Neuron (in vitro differentiated cells): Measurements from ENCODE around the gene SLC6A18.

Experiments used
- H2AFZ ChIP-seq: one replicate; pipeline ENCODE4 v1.6.1; 2013; ENCODE audit warnings: low read depth, mild to moderate bottlenecking, inconsistent platforms, low read length, moderate library complexity
- H3K27me3 ChIP-seq: one replicate; pipeline ENCODE4 v1.6.1; 2013; ENCODE audit warnings: low read length; ENCODE audit not compliant: insufficient read depth
- H3K36me3 ChIP-seq: one replicate; pipeline ENCODE4 v1.6.1; 2013; ENCODE audit warnings: low read length; ENCODE audit not compliant: insufficient read depth
- H3K4me1 ChIP-seq: one replicate; pipeline ENCODE4 v1.6.1; 2013; ENCODE audit warnings: low read length; ENCODE audit not compliant: insufficient read depth
- H3K4me3 ChIP-seq: 2 replicates; pipeline ENCODE4 v1.5.1; 2013; ENCODE audit warnings: mild to moderate bottlenecking, low read length, moderate library complexity
- H3K9me3 ChIP-seq: one replicate; pipeline ENCODE4 v1.6.1; 2013; ENCODE audit warnings: low read length

Gene SLC6A18, protein sequence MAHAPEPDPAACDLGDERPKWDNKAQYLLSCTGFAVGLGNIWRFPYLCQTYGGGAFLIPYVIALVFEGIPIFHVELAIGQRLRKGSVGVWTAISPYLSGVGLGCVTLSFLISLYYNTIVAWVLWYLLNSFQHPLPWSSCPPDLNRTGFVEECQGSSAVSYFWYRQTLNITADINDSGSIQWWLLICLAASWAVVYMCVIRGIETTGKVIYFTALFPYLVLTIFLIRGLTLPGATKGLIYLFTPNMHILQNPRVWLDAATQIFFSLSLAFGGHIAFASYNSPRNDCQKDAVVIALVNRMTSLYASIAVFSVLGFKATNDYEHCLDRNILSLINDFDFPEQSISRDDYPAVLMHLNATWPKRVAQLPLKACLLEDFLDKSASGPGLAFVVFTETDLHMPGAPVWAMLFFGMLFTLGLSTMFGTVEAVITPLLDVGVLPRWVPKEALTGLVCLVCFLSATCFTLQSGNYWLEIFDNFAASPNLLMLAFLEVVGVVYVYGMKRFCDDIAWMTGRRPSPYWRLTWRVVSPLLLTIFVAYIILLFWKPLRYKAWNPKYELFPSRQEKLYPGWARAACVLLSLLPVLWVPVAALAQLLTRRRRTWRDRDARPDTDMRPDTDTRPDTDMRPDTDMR

DNA sequence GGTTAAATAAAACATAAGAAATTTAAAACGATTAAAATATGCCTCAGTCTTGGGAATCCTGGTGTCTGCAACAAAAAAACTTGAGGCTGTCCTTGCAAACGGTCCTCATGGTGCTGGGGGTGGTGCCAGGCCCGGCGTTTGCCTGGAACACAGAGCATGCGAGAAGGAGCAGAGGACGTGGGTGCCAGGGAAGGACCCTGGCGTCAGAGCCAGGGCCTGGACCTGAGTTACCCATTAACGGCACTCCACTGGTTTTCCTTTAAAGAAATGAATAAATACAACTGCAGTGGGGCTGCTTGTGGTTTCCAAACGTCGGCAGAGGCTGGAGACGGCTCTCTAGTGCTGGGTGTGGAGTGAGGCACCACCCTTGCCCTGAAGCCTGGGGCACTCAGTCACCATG lies at the start of gene SLC6A18:
SLC6A18 (plus strand) TSS at position 301 of the 400 bp plus-strand sequence; CDS start at position 398, 97 bp downstream.
- no peaks in the 10 kb centered on the region for H3K36me3 ChIP-seq
- H3K4me1 ChIP-seq: no peaks in the 10 kb centered on the region
- no peak within 1 kb of the TSS for H2AFZ ChIP-seq
- H3K4me3 ChIP-seq: no peak within 1 kb of the TSS
- peaks cover 18% of the 10 kb centered on the region for H3K27me3 ChIP-seq
- H3K9me3 ChIP-seq: no peaks in the 10 kb centered on the region

DNA sequence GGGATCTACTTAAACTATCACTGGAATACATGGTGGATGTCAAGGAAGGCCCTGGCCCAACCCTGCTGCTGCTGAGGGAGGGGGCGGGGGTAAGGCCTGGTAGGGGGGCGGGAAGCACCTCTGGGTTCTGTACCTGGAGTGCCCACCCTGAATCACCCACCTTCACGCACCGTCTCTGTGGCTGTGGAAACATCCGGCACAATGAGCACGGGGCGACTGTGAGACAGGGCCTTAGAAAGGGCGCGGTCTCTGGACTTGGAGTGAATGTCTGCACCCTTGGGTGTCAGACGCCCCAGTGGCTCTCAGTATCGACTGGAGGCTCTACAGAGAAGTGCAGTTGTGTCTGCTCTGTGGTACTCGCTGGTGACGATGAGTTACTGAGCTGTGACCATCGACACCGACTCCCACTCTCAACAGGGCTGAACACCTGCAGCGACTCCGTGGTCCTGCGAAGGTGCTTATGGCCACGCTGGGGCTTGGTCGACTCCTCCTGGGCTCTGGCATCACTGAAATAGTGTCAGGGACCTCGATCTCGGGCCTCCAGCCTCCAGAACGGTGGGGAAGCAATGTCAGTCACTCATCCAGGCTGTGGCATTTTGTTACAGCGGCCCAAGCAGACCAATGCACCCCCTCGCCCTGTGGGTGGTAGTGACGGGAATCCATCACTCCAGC lies 49.2 kb upstream of the SLC6A18 start:
- Histone ChIP-seq H3K27me3 (no peaks in the 10 kb centered on the region), H3K4me1 (no peaks in the 10 kb centered on the region), H3K36me3 (no peaks in the 10 kb centered on the region), H3K9me3 (no peaks in the 10 kb centered on the region), H2AFZ (no peak overlapping the region), H3K4me3 (no peak overlapping the region)

DNA sequence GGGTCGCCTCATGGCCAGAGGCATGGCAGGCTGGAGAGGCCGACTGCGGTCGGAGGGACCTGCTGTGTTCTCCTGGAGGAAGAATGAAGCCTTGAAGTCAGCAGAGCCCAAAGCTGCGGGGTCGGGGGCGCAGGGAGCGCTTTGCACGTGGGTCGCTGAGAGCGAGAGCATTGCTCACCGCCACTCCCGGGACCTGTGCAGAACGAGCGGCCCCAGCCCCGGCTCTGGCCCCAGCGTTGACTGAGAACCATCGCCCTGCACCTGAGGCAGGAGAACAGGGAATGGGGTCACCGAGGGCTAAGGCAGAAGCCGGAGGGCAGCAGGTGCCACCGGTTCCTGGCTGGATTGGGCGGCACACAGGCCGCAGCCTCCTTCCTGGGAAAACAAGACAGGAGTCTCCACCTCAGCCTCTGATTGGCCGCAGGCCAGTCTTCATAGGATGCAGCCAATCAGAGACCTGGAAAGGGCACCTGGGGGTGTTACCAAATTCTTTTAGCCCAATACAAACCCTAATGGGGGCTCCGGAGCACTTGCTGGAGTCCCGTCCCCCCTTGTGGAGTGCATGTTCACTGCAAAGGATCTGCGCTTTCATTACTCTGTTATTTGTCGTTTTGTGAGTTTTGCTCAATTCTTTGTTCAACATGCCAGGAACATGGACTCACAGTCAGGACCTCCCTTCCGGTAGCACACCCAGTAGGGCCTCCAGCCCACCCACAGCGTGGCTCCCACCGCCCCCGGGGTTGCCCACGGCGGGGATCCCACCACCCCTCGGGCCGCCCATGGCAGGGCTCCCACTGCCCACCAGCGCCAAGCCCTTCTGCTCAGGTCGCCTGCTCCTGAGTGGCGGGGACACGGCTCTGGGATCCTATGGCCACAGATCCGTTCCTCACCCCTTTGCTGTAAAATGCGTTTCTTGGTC lies 48.4 kb upstream of the SLC6A18 start:
- no peak overlapping the region for H2AFZ ChIP-seq
- no peak overlapping the region for H3K4me3 ChIP-seq
- H3K4me1 ChIP-seq: no peaks in the 10 kb centered on the region
- no peaks in the 10 kb centered on the region for H3K27me3 ChIP-seq
- H3K36me3 ChIP-seq: no peaks in the 10 kb centered on the region
- H3K9me3 ChIP-seq: no peaks in the 10 kb centered on the region

DNA sequence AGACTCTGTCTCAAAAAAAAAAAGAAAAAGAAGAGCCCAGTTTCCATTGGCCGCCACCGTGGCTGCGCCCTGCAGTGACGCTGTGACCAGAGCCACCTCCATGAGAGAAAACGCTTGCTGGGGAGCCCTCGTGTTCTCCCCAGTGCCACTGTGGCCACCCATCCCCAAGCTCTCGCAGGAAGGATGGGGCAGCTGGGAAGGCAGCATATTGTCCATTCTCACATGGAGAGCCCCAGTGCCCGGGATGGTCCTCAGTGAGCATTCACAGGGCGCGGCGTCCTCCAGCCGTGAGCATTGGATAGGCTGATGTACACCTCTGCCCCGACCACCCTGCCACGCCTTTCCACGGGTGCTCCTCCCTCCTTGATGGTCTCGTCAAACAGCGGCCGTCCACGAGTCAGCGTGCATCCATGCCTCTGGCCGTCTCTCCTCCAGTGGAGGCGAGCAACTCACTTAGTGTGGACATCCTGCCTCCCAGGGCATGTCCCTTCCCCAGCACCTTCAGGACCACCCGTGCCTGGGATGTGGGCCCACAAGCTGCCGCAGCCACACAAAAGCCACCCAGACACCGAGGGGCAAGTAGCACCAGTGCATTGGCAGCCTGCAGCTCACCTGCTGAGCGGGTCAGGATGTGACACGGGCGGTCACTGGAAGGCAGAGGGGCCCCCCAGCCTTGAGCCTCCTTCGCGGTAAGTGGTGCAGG lies 47.2 kb upstream of the SLC6A18 start:
- Histone ChIP-seq H2AFZ (no peak overlapping the region), H3K27me3 (no peaks in the 10 kb centered on the region), H3K36me3 (no peaks in the 10 kb centered on the region), H3K9me3 (no peaks in the 10 kb centered on the region), H3K4me1 (peaks cover 5% of the 10 kb centered on the region), H3K4me3 (no peak overlapping the region)

DNA sequence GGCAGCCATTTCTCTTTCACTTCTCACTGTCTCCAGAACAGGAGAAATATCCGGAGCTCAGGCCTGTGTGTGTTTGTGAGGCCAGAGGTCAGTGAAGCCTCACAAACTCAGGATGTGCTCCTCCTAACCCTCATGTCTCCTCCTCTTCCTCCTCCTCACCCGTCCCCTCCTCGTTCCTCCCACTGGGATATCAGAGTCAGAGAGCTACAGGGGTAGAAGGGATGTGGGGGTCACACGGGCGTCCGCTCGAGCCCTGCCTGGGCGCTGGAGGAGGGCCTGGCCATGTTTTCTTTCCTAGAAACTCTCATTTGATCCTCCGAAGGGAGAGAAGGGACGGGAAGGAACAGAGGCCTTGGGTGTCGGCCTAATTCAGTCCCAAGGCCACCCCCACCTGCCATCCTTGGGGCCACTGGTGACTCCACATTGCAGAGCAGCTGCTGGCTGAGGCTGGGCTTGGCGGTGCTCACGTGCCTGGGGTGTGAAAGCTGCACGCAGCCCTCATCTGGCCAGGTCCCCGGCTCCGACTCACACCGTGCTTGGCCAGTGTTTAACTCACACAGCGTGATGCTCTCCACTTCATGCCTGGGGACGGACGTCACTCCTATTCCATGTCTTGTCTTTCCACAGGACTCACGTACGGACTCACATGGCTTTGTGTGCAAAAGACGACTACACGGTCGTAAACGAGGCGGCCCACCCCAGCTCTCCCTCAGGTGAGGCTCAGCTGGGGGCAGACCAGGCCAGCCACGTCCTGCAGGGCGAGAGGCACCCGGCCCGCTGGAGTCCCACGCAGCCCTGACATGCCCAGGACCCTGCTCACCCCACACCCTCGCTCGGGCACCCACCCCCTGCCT lies 46.4 kb upstream of the SLC6A18 start:
- no peaks in the 10 kb centered on the region for H3K9me3 ChIP-seq
- H3K36me3 ChIP-seq: no peaks in the 10 kb centered on the region
- H3K4me3 ChIP-seq: no peak overlapping the region

DNA sequence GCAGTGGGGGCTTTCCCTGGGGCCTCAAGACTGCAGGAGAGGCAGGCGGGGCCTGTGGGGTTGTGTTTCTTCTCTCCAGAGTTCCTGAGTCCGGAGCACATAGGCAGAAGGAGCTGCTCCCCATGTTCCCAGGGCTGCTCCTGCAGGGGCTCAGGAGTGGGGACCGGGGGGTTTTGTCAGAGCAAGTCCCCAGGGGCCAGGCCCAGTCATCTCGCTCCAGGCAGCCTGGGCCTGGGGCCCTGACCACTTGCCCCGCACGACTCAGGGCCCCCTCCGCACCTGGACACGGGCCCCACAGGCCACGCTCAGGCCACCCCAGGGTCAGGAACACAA lies 45.8 kb upstream of the SLC6A18 start:
- Histone ChIP-seq H3K4me3 (no peak overlapping the region), H3K4me1 (peaks cover 14% of the 10 kb centered on the region), H3K9me3 (no peaks in the 10 kb centered on the region), H3K27me3 (no peaks in the 10 kb centered on the region), H2AFZ (no peak overlapping the region), H3K36me3 (no peaks in the 10 kb centered on the region)

More for the DNA sequence above, 46.4 kb upstream of the SLC6A18 start:
- peaks cover 13% of the 10 kb centered on the region for H3K4me1 ChIP-seq
- H2AFZ ChIP-seq: no peak overlapping the region
- H3K27me3 ChIP-seq: no peaks in the 10 kb centered on the region

DNA sequence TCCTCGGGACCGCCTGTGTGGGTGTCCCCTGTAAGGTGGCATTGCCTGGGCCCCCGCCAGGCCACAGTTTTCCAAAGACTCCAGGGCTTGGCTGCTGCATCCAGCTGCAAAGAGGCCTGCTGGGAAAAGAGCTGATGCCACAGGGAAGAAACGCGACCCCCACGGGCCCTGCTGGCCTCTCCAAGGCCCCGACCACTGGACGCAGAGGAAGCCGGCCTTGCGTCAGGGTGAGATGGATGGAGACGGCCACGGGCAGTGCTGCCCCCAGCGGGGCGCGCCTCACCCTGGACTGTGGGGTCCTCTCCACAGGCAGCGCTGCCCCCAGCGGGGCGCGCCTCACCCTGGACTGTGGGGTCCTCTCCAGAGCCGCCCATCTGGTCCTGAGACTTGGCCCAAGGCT lies 45.1 kb upstream of the SLC6A18 start:
- Histone ChIP-seq H3K27me3 (no peaks in the 10 kb centered on the region), H3K36me3 (no peaks in the 10 kb centered on the region), H3K9me3 (no peaks in the 10 kb centered on the region), H3K4me1 (peaks cover 14% of the 10 kb centered on the region), H3K4me3 (no peak overlapping the region), H2AFZ (no peak overlapping the region)

DNA sequence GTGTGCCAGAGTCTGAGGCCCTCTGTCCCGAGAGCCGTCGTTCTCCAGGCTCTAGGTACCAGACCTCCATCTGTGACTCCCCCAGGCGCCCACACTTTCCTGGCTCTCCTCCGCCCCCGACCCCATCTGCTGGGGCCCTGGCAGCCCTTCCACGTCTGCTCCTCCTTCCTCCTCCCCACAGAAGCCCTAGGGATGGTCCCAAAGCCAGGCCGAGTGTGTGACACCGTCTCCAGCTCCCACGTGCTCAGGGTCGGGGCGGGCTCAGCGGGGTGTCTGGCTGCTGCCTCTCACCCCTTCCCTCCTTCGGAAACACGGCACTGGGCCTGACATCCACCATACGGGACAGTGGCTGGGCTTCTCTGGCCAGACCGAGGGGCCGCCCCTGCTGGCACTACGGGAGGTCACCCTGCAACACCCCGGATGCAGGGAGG lies 44.3 kb upstream of the SLC6A18 start:
- Histone ChIP-seq H2AFZ (no peak overlapping the region), H3K36me3 (no peaks in the 10 kb centered on the region), H3K27me3 (no peaks in the 10 kb centered on the region), H3K9me3 (no peaks in the 10 kb centered on the region), H3K4me1 (peaks cover 18% of the 10 kb centered on the region), H3K4me3 (no peak overlapping the region)

DNA sequence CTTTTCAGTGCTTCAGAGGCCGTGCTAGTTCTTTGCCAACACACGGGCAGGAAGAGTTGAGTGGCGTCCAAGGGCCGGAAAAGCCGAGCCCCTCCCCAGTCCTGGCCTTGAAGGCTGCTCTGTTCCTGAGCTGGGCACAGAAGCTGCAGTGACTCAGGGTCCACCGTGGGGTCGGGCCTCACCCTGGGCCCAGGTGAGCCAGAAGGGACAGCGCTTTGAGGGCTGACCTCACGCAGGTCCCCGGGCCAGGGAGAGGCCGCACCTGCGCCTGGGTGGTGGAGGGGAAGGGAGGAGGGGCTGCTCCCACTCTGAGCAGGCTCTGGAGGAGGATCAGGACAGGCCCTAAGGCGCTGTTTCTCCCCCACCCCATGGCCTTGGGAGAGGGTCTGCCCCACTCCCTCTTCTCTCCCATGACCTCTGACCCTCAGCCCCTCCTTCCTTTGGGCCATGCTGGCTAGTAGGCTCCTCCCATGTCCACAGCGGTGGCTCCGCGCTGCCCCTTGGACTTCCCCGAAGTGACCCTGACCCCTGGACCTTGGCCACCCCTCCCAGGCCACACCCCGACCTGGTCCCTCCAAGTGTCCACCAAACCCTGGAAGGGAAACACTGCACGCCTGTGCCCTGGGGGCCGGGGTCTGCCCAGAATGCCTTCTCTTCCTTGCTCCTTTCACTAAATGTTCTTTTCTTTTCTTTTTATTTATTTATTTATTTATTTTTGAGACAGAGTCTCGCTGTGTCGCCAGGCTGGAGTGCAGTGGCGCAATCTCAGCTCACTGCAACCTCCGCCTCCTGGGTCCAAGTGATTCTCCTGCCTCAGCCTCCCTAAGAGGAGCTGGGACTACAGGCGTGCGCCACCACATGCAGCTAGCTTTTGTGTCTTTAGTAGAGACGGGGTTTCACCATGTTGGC lies 43.5 kb upstream of the SLC6A18 start:
- peaks cover 23% of the 10 kb centered on the region for H3K4me1 ChIP-seq
- H3K27me3 ChIP-seq: no peaks in the 10 kb centered on the region
- no peaks in the 10 kb centered on the region for H3K36me3 ChIP-seq
- H2AFZ ChIP-seq: no peak overlapping the region
- no peaks in the 10 kb centered on the region for H3K9me3 ChIP-seq
- H3K4me3 ChIP-seq: no peak overlapping the region

DNA sequence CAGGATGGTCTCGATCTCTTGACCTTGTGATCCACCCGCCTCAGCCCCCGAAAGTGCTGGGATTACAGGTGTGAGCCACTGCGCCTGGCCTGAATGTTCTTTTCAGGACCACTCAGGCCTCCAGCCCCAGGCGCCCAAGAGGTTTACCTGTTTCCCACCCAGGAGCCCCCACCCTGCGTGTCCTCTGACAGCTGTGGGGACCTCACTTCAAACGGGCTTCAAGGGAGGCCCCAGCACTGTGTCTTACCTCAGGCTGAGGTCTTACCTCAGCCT lies 42.9 kb upstream of the SLC6A18 start:
- Histone ChIP-seq H3K9me3 (no peaks in the 10 kb centered on the region), H2AFZ (no peak overlapping the region), H3K36me3 (no peaks in the 10 kb centered on the region), H3K27me3 (no peaks in the 10 kb centered on the region), H3K4me1 (peaks cover 23% of the 10 kb centered on the region), H3K4me3 (no peak overlapping the region)
